WI38 (cell line): Measurements from ENCODE around the gene SPTAN1.

Source experiments
- H3K4me3 ChIP-seq: 2 replicates; pipeline ENCODE4 v1.5.1; 2011; ENCODE audit warnings: low read depth, mild to moderate bottlenecking, control low read depth, low read length
- CTCF ChIP-seq: IDR thresholded peaks from 2 replicates; pipeline ENCODE4 v1.5.1; 2012; ENCODE audit warnings: low read depth, mild to moderate bottlenecking, control low read depth, low read length

The SPTAN1 gene

GRCh38 chr9:128548876-128549275, 3.5 kb upstream of the SPTAN1 start:
- TF ChIP-seq CTCF = no peak
- H3K4me3 ChIP-seq = no peak overlapping the region

- TF ChIP-seq CTCF = no peak
- no peak overlapping the region for H3K4me3 ChIP-seq
Measured at GRCh38 chr9:128550226-128550625, 2.2 kb upstream of the SPTAN1 start.

GRCh38 chr9:128550770-128551656, 1.4 kb upstream of the SPTAN1 start:
- peak overlapping the region; percentile 67 for H3K4me3 ChIP-seq
- TF ChIP-seq CTCF = no peak

- H3K4me3 ChIP-seq = peak overlapping the region; percentile 67
- no peak for TF ChIP-seq CTCF
Measured at GRCh38 chr9:128551657-128552152, 682 bp upstream of the SPTAN1 start.

- H3K4me3 ChIP-seq = peak overlapping the region; percentile 91
- TF ChIP-seq CTCF = no peak
Measured at GRCh38 chr9:128552744-128553440, 505 bp downstream of the SPTAN1 start.

GRCh38 chr9:128553728-128554127, 1.3 kb downstream of the SPTAN1 start:
- peak overlapping the region; percentile 91 for H3K4me3 ChIP-seq
- TF ChIP-seq CTCF = no peak
